NCI-H460 (cell line): ENCODE measurements around the gene AKT1S1. TPM values are rescaled to one million over a fixed set of nuclear protein-coding genes. Genes with fewer than 3 reads are reported as not detected.
"Not testable (repeated sequence)": the region's sequence is repeated elsewhere in the genome, so short reads cannot be mapped to it uniquely, and the experiment has no call there.

ENCODE experiments used
- DNase-seq: peaks from one replicate; pipeline ENCODE4 v3.0.0-alpha.2; 2016; ENCODE audit warnings: low read depth; ENCODE audit errors: extremely low read depth
- small RNA-seq, 2 experiments: library from RNA; depleted of rRNA; stranded (forward); fragments of <200 nt; gene quantifications; one replicate each; pipeline ENCODE3, GENCODE V24; 2014
- total RNA-seq: library from RNA; depleted of rRNA; stranded (reverse); fragments of >200 nt; shearing (Covaris generic); gene quantifications from 2 replicates; pipeline ENCODE4 v1.2.3, GENCODE V29; 2014; rRNA removed

Gene AKT1S1
- total RNA-seq, 1 experiment from 2014 or later: 17.0 TPM

DNA sequence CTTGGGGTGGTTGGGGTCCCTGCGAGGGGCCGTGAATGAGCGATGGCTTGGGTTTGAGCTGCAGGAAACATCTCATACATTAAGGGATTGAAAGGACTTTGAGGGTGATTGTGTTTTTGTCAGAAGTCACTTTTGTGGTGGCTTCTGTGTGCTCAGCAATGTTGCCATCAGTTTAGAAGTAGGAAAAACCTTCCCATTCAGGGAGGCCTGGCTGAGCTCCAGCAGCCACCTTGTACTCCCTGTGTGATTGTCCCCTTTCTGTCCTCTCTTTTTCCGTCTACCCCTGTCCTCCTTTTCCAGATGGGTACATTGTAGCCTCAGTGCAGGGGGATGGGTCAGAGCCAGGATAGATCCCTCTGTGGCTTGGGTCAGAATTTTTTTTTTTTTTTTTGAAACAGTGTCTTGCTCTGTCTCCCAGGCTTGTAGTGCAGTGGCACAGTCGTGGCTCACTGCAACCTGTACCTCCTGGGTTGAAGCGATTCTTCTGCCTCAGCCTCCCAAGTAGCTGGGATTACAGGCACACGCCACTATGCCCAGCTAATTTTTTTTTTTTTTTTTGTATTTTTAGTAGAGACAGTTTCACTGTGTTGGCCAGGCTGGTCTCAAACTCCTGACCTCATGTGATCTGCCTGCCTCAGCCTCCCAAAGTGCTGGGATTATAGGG lies 57.6 kb downstream of the AKT1S1 start:
- DNase-seq: not testable (repeated sequence)

Small RNA genes within 50 kb of the gene (small RNA-seq; reads per million reads assigned to genes)
- 0.02 to 0.06 reads per million in 2 experiments for gene MIR4749

Other genes starting within 250 kb of the AKT1S1 start
- 17.2 and 19.6 TPM in 2 replicates for gene RRAS, start 237.2 kb downstream of the AKT1S1 start, total RNA-seq
- gene SCAF1, start 235.1 kb downstream of the AKT1S1 start, total RNA-seq: 8.3 and 12.3 TPM in 2 replicates
- 36.5 and 38.0 TPM in 2 replicates for gene IRF3, start 211.5 kb downstream of the AKT1S1 start, total RNA-seq
- 16.4 and 17.5 TPM in 2 replicates for gene BCL2L12, start 211.4 kb downstream of the AKT1S1 start, total RNA-seq
- gene PRMT1, start 200.1 kb downstream of the AKT1S1 start, total RNA-seq: 228 and 254 TPM in 2 replicates
- 3.1 and 3.2 TPM in 2 replicates for gene ADM5, start 187.8 kb downstream of the AKT1S1 start, total RNA-seq
- 1.7 and 2.2 TPM in 2 replicates for gene CPT1C, start 186.2 kb downstream of the AKT1S1 start, total RNA-seq
- gene TSKS, start 114.0 kb downstream of the AKT1S1 start, total RNA-seq: not detected in 2 replicates
- gene AP2A1, start 110.4 kb downstream of the AKT1S1 start, total RNA-seq: 25.6 and 29.1 TPM in 2 replicates
- gene FUZ, start 64.1 kb downstream of the AKT1S1 start, total RNA-seq: 0.14 and 1.0 TPM in 2 replicates
- gene MED25, start 59.1 kb downstream of the AKT1S1 start, total RNA-seq: 12.5 and 13.4 TPM in 2 replicates
- gene PTOV1, start 26.2 kb downstream of the AKT1S1 start, total RNA-seq: 24.9 and 25.8 TPM in 2 replicates
- 22.3 and 31.4 TPM in 2 replicates for gene PNKP, start 9.8 kb downstream of the AKT1S1 start, total RNA-seq
- 6.9 and 9.5 TPM in 2 replicates for gene TBC1D17, start 347 bp upstream of the AKT1S1 start, total RNA-seq
- gene IL4I1, start 19.5 kb upstream of the AKT1S1 start, total RNA-seq: not detected in 2 replicates
- 21.7 and 22.5 TPM in 2 replicates for gene ATF5, start 51.9 kb upstream of the AKT1S1 start, total RNA-seq
- 20.5 and 22.3 TPM in 2 replicates for gene NUP62, start 52.1 kb upstream of the AKT1S1 start, total RNA-seq
- not detected in 2 replicates for gene SIGLEC11, start 83.8 kb upstream of the AKT1S1 start, total RNA-seq
- 17.8 and 19.4 TPM in 2 replicates for gene VRK3, start 148.0 kb upstream of the AKT1S1 start, total RNA-seq
- gene ZNF473, start 148.7 kb upstream of the AKT1S1 start, total RNA-seq: 9.3 and 9.5 TPM in 2 replicates